Stimulated activated CD8-positive, alpha-beta memory T cell treated with anti-CD3 and anti-CD28 coated beads, Interleukin-4, amount 100 ng/mL, for 1 hour (primary cell): ENCODE results near the gene ZBTB46.
"Not testable (repeated sequence)": the region's sequence is repeated elsewhere in the genome, so short reads cannot be mapped to it uniquely, and the experiment has no call there.

ENCODE experiments used
- DNase-seq, 2 donors: peaks; one replicate each; pipeline ENCODE4 v3.0.0-alpha.2; 2020; ENCODE audit warnings: low read depth in 2 of 2, low spot score in 1 of 2

Gene ZBTB46

GRCh38 chr20:63859166-63859699 lies 28.2 kb upstream of the ZBTB46 start:
- no peak for DNase-seq

DNA sequence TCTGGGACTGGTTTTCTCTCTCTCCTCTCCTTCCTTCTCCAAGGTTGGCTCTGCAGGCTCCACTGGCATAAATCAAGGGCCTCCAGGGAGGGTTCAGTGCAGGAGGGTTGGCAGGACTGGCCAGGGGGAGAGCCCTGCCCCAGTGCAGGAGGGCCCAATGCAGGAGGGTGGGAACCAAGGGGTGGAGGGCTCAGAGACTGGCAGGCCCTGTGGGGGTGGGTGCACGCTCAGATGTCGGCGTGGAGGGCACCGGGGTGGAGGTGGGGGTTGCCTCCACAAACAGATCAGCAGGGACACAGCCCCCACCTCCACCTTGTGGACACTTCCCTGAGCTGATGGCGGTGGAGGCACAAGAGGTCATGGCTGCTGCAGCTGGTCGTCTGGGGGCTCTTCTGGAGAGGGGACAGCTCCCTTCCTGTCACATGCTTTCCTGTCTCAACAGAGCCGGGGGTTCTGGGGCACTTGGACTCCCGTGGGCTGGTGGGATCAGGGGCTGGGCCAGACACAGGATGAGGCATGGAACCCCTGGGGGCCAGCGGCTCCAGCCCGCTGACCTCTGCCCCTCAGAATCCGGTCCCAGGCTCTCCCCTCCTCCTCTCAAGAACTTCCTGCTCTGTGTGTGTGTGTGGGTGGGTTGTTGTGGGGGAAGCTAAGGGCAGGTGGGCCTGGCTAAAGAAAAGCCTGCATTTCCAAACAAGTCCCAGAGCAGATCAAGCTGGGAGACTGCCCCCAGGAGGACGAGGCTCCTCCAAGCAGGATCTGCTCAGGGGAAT lies 27.5 kb upstream of the ZBTB46 start:
- no peak for DNase-seq

DNA sequence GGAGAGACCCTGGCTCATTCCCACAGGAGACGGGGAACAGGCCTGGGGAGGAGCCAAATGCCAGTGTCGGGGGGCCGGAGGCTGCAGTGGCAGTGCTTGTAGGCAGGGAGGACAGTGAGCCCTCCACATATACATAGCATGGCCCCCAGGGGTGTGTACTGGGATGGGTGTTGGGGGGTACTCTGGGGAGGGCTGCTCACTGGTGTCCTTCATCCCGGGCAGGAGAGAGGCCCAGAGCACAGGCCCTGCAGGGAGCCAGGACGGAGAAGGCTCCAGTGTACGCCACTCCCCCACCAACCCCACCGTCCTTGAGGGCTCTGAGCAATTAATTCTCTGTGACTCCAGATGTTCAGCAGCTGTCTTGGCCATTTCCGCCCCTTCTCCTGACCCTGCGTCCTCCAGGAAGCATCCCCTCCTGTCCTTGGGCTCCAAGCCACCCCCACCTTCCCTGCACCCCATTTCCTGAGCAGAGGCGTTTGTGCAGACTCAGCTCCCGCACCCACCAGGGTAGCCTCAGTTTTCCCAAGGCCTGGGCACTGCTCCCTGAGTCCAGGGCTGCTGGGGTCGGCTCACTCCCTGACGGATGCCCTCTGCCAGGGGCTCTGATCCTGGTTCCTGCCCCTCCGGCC lies 26.8 kb upstream of the ZBTB46 start:
- DNase-seq, result no peak

DNA sequence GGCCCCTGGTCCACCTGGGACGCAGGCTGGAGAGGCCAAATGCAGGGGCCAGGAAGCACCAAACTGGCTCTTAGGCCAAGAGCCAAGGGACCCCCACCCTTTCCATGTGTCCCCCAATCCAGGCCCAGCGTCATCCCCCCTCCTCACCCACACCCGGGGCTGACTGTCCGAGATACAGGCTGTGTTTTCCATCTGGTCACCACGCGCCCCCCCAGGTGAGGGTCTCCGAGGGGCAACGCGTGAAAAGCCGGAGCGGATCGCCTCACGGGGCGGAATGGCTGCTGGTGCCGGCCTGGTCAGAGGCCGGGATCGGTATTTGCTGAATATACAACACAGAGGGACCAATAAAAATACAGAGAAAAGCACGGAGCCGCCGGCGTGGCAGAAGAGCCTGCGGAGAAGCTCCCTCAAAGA lies 25.0 kb upstream of the ZBTB46 start:
- no peak for DNase-seq

DNA sequence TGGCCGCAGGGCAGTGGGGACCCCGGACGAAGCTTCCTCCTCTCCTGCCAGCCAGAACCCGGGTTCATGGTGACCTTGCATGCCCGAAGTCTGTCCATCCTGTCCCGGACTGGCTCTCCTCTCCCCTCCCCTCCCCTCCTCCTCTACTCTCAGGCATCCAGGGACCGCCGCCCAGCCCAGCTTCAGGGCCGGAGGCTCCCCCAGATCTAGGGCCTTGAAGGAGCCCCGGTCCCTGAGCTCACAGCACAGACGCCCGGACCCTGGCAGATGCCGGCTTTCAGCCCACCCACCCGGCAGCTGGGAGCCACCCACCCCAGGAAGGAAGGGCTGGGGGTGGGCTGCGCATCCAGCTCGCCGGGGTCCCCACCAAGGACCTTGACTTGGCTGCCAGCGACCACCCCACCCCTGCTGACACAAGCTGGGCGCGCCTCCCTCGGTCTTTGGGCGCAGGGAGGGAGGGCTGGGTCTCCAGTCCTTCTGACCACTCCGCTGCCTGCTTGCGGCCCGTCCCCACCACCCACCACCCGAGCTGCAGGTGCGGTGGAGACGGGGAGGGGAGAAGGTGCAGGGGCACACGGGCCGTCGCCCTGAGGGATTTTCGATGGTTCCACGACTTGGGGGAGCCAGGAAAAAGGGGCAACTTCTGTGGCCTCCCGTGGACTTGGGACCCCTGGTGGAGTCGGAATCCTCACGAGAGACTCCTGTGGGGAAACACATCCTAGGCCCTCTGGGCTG lies 24.5 kb upstream of the ZBTB46 start:
- DNase-seq, result no peak

- no peak for DNase-seq
These were observed 23.8 kb upstream of the ZBTB46 start for GRCh38 chr20:63854766-63855362.

DNA sequence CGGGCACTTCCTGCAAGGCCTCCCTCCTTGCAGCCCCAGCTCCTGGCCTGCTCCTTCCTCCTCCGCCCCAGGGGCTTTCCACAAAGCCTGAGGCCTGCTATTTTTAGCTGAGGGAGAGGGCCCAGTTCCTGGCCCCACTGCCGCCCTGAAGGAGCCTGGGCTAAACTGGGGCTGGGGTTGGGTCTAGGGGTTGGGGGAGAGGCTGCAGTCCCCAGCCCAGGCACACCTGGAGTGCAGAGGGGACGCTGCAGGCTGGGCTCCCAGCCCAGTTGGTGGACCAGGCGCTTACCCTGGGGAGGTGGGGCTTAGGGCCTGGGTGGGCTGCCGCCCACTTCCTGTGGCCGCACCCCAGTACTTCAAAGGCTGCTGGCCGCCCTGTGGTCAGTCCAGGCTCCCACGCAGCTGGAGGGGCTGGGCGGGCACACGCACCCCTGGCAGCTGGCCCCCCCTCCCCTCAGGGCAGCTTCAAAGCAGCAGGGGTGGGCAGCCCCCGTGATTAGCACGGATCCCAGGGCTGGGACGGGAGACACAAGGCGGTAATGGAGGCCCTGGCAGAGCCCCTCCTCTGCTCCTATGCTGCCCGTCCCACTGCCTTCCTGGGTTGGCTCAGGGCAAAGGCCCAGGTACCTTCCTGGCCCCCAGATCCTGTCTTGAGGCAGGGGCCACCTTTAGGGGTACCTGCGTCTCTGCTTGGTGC lies 23.2 kb upstream of the ZBTB46 start:
- no peak for DNase-seq

GRCh38 chr20:63853733-63854068 lies 22.6 kb upstream of the ZBTB46 start:
- DNase-seq, result not testable (repeated sequence)

DNA sequence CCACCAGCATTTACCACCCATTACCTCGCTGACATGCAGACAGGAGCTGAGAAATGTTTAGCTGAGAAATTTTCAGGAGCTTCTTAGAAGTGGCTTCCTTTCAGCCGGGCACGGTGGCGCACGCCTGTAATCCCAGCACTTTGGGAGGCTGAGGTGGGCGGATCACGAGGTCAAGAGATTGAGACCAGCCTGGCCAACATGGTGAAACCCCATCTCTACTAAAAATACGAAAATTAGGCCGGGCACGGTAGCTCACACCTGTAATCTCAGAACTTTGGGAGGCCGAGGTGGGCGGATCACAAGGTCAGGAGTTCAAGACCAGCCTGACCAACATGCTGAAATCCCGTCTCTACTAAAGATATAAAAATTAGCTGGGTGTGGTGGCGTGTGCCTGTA lies 20.5 kb upstream of the ZBTB46 start:
- DNase-seq, result not testable (repeated sequence)

GRCh38 chr20:63850689-63851547 lies 19.9 kb upstream of the ZBTB46 start:
- DNase-seq, result no peak

DNA sequence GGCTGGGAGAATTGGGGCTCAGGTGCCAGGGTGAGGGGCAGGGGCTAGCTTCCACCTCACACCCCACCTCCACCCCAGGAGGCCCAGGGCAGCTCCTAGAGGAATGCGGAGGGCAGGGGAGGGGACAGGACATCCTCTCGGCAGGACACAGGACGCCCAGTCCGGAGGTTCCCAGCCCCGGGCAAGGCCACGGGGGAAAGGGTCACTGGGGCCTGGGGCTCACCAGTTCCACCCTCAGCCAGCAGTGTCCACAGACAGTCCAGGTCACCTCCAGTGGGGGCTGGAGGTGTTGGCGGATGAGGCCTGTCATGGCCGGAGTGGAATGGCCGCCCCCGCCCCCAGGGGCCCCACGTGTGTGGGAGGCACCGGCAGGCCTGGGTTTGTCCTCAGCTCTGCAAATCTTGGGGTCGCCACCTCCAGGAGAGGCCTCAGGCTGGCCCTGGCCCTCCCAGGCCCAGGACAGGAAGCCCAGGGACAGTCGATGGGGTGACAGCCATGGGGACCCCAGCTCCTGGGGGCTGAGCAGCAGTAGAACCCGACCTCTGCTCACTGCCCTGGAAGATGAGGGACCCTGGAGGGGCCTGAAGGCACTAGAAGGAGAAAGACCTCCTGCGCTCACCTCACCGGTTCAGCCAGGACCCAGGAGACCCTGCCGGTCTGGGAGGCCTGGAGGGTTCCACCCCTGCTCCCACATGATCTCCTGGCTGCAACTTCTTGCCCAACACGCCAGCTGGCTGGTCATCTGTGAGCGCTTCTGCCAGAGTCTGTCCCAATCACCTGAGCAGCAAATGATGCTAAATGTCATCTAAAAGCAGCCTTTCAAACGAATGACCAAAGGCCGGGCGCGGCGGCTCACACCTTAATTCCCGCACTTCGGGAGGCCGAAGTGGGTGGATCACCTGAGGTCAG lies 17.2 kb upstream of the ZBTB46 start:
- no peak for DNase-seq

DNA sequence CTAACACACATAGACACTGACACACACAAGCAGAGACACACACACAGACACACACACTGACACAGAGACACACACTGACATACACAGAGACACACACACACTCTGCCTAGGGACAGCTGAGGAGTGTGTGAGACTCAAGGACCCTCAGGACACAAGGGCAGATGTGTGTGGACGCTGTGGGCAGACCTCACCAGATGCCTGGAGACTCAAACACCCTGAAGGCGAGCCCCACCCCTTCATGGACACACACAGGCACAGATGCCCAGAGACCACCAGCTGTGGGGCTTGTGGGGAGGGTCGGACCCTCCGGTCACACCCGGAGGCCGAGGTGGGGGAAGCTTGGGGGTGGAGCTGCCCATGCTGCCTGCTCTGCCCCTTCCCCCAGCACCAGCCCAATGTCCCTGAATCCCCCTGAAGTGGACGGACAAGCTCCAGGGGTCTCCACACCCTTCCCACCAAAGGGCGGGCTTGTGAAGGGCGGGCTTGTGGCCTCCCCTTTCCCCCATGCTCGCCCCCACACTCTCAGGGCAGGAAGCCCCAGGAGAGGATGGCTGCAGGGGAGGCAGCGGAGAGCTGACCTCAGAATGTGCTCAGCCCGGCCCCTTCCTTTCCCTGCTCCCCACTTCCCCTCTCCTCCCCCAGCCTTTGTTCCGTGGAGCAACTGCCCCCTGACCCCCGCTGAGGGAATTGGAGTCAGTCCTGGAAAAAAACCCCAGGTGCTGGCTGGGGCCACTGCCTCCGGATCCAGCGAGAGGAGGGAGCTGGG lies 16.4 kb upstream of the ZBTB46 start:
- no peak for DNase-seq

- DNase-seq, result no peak
These were observed 15.8 kb upstream of the ZBTB46 start for GRCh38 chr20:63846888-63847236.

DNA sequence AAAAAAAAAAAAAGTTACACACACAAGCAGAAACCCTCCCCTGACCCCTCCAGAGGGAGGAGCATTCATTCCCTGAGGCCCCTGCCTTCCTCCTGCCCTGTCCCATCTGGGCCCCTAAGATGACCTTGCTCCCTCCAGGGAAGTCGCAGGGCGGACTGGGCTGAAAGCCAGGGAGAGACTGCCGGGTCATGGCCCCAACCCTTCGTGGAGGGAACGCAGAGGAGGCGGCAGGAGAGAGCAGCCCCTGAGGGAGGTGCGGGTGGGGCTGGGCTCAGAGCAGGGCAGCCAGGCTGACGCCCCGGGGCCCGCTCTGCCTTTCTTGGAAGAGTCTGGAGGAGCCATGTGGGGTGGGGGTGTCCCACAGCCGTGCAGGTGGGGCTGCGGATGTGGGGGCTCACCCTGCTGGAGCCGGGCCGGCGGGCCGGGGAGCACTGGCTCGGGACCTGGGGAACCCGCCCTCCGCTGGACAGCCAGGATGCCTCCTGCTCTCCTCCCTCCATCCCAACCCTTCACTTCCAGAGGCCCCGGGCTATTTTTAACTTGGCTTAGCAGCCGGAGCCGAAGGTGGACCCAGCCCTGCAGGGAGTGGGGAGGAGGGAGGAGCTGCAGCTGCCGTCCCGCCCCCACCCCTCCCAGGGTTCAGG lies 15.2 kb upstream of the ZBTB46 start:
- DNase-seq, result no peak

DNA sequence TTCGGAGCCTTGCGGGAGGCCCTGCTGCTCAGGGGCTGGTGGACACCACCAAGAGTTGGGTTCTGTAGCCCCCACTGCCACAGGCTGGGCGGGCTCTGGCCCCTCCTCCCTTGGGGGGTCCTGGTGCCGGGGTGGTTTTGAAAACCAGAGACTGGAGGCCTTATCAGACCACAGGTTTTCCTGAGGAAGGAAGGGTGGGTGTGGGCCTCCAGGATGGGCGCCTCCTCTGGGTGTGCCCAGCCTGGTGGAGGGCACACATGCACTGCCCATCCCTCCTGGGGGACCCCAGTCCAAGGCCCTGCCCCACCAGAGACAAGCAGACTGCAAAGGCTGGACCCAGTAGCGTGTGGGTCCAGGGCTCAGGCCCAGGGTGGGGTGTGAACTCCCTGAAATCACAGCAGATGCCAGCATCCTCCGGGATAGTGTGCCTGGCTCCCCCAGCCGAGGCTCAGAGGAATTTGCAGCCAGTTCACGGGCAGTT lies 13.5 kb upstream of the ZBTB46 start:
- DNase-seq, result no peak

DNA sequence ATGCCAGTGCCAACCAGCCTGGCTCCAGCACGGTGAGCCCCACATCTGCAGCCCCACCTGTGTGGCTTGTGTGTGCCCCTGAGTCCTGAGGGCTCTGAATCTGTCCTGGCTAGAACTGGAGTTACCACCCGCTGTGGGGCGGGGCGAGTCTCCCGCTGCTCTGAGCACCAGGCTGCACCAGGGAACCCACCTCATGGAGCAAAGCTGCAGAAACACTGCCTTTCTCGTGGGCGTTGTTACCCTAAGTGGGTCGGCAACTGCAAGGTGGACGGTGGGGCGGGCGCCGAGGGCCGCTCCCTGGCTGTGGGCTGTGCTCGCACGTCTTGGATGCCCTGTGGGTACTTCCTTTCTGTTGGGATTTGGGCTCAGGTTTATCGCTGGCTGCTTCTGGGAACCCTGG lies 12.7 kb upstream of the ZBTB46 start:
- no peak for DNase-seq

- DNase-seq, result no peak
These were observed 12.2 kb upstream of the ZBTB46 start for GRCh38 chr20:63843222-63843621.

DNA sequence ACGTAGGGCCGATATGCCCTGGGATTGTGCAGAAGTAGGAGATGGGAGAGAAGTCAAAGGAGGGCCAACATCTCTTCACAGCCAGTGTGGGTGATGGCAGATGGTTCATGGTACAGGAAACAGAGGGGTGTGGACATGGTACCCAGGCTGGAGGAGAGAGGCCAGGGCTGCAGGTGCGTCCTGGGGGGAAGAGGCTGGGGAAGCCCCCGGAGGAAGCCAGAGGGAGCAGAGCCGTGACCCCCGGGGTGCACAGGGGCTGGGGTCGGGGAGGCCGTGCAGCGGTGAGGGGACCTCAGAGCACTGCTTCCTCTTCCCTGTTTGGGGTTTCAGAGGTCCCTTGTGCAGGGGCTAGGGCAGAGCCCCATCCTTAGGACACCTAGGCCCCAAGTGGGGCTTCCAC lies 11.2 kb upstream of the ZBTB46 start:
- no peak for DNase-seq
